ENCODE data around the gene MYH11.

DNA sequence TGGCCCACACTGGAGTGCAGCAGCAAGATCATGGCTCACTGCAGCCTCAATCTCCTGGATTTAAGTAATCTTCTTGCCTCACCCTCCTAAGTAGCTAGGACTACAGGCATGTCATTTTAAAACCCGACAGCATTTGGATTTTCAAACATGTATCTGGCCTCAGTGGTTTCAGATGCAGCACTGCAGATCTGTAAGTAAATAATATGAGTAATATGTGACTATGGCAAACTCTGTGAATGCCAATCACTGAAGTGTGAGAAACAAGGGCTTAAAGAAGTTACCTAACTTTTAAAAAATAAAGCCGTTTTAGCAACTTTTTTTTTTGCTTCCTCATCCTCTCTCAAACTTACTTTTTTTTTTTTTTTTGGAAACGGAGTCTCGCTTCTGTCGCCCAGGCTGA, 19.7 kb upstream of the MYH11 start:
- TF ChIP-seq EZH2 (IDR thresholded peaks at IDR 0.05) (no peak), POLR2AphosphoS5 (IDR thresholded peaks at IDR 0.05; ENCODE audit: borderline replicate concordance, low read depth, low read length) (no peak), FOXP2 (optimal IDR thresholded peaks at IDR 0.05; ENCODE audit: control extremely low read depth, extremely low read length, insufficient read depth) (no peak)
